Hematopoietic multipotent progenitor cell (in vitro differentiated cells): ENCODE measurements around the gene RPP30. TPM values are rescaled to one million over a fixed set of nuclear protein-coding genes. Genes with fewer than 3 reads are reported as not detected.

ENCODE experiments used
- DNase-seq, 3 donors: peaks; one replicate each; pipeline ENCODE4 v3.0.0-alpha.2; 2011 to 2015; ENCODE audit warnings: low read depth in 2 of 3, low spot score in 2 of 3
- total RNA-seq: library from RNA; depleted of rRNA; stranded (reverse); fragments of >200 nt; gene quantifications from one replicate; pipeline ENCODE4 v1.2.3, GENCODE V29; 2012

The RPP30 gene
- total RNA-seq = 16.4 TPM

GRCh38 chr10:90871766-90872647 is at the start of gene RPP30:
TSS of gene RPP30 (plus strand) at chr10:90871974. CDS start at chr10:90871987, 13 bp downstream.
- DNase-seq = peak; percentile 53 to 76 (median 73)

- no peak for DNase-seq
These were observed 49.3 kb upstream of the RPP30 start for GRCh38 chr10:90822508-90822907.

- no peak for DNase-seq
These were observed 39.7 kb upstream of the RPP30 start for GRCh38 chr10:90832111-90832510.

GRCh38 chr10:90834326-90834725 is 37.4 kb upstream of the RPP30 start:
- no peak for DNase-seq

GRCh38 chr10:90837486-90837885 is 34.3 kb upstream of the RPP30 start:
- no peak for DNase-seq

- DNase-seq = no peak
These were observed 29.0 kb upstream of the RPP30 start for GRCh38 chr10:90842725-90843124.

GRCh38 chr10:90845726-90846125 is 26.0 kb upstream of the RPP30 start:
- DNase-seq = no peak

- no peak for DNase-seq
These were observed 25.0 kb upstream of the RPP30 start for GRCh38 chr10:90846746-90847145.

- DNase-seq = peak in 2 of 3 donors; percentile 49 to 71
These were observed 24.3 kb upstream of the RPP30 start for GRCh38 chr10:90847436-90847835.

- no peak for DNase-seq
These were observed 21.6 kb upstream of the RPP30 start for GRCh38 chr10:90849956-90850749.

GRCh38 chr10:90855126-90855525 is 16.6 kb upstream of the RPP30 start:
- DNase-seq = no peak

GRCh38 chr10:90856261-90856660 is 15.5 kb upstream of the RPP30 start:
- DNase-seq = no peak

GRCh38 chr10:90856964-90857634 is 14.7 kb upstream of the RPP30 start:
- no peak for DNase-seq

- DNase-seq = peak; percentile 52 to 66 (median 62)
These were observed 13.9 kb upstream of the RPP30 start, which contains the start of gene HTR7 for GRCh38 chr10:90857635-90858460. TSS of gene HTR7 (minus strand) at chr10:90858039. CDS start at chr10:90857671, 368 bp downstream.

GRCh38 chr10:90858461-90858968 is 13.3 kb upstream of the RPP30 start:
- no peak for DNase-seq

GRCh38 chr10:90859321-90859751 is 12.4 kb upstream of the RPP30 start:
- DNase-seq = no peak

- no peak for DNase-seq
These were observed 11.0 kb upstream of the RPP30 start for GRCh38 chr10:90860790-90861189.

GRCh38 chr10:90862908-90863514 is 8.8 kb upstream of the RPP30 start:
- DNase-seq = peak in 2 of 3 donors; percentile 25 to 57

GRCh38 chr10:90865401-90865800 is 6.4 kb upstream of the RPP30 start:
- peak in 2 of 3 donors; percentile 50 to 71 for DNase-seq
